KMS-11 (cell line): ENCODE measurements around the gene NREP.

Experiments used
- H2AFZ ChIP-seq: fragments of 200-600 bp; sonication (generic); 2 replicates; pipeline ENCODE4 v1.6.1; 2016; ENCODE audit warnings: antibody characterized with exemption, mixed run types, low read depth
- H3K27ac ChIP-seq: fragments of 200-600 bp; sonication (generic); 2 replicates; pipeline ENCODE4 v1.6.1; 2016; ENCODE audit warnings: mild to moderate bottlenecking, mixed run types
- H3K27me3 ChIP-seq: fragments of 200-600 bp; sonication (generic); 2 replicates; pipeline ENCODE4 v1.6.1; 2017; ENCODE audit warnings: mild to moderate bottlenecking, low read depth, mixed run types, moderate library complexity; ENCODE audit not compliant: insufficient read depth
- H3K36me3 ChIP-seq: fragments of 200-600 bp; sonication (generic); 2 replicates; pipeline ENCODE4 v1.6.1; 2017; ENCODE audit warnings: mild to moderate bottlenecking, mixed run types; ENCODE audit not compliant: insufficient read depth
- H3K4me1 ChIP-seq: fragments of 200-600 bp; sonication (generic); 2 replicates; pipeline ENCODE4 v1.6.1; 2016; ENCODE audit warnings: mild to moderate bottlenecking, low read depth, mixed run types; ENCODE audit not compliant: poor library complexity, severe bottlenecking
- H3K4me2 ChIP-seq: fragments of 200-600 bp; sonication (generic); 2 replicates; pipeline ENCODE4 v1.7.0; 2016; ENCODE audit warnings: mild to moderate bottlenecking, mixed run types
- H3K4me3 ChIP-seq: fragments of 200-600 bp; sonication (generic); IDR thresholded peaks from 2 replicates; pipeline ENCODE4 v1.6.1; 2017; ENCODE audit warnings: low read depth, low read length, mixed read lengths; ENCODE audit not compliant: insufficient read depth
- H3K79me2 ChIP-seq: fragments of 200-600 bp; sonication (generic); 2 replicates; pipeline ENCODE4 v1.6.1; 2016; ENCODE audit warnings: low read depth, mixed run types; ENCODE audit not compliant: insufficient read depth
- H3K9ac ChIP-seq: fragments of 200-600 bp; sonication (generic); 2 replicates; pipeline ENCODE4 v1.6.1; 2016; ENCODE audit warnings: mild to moderate bottlenecking, mixed run types
- H4K20me1 ChIP-seq: fragments of 200-600 bp; sonication (generic); 2 replicates; pipeline ENCODE4 v1.6.1; 2016; ENCODE audit warnings: mild to moderate bottlenecking, mixed run types; ENCODE audit not compliant: insufficient read depth
- CTCF ChIP-seq: fragments of 200-600 bp; sonication (generic); conservative IDR thresholded peaks from 2 replicates; pipeline ENCODE4 v1.6.1; 2017; ENCODE audit warnings: low read depth, mild to moderate bottlenecking, antibody characterized with exemption, low read length, moderate library complexity, mixed read lengths

Gene NREP

GRCh38 chr5:111787006-111787405, 30.0 kb upstream of the NREP start:
- H2AFZ ChIP-seq: no peak overlapping the region
- H3K4me3 ChIP-seq: no peak overlapping the region
- H3K27ac ChIP-seq: no peak overlapping the region
- TF ChIP-seq CTCF: no peak
- H4K20me1 ChIP-seq: no peaks in the 10 kb centered on the region
- no peaks in the 10 kb centered on the region for H3K27me3 ChIP-seq
- no peak overlapping the region for H3K9ac ChIP-seq
- H3K4me1 ChIP-seq: no peaks in the 10 kb centered on the region
- H3K36me3 ChIP-seq: no peaks in the 10 kb centered on the region
- no peak overlapping the region for H3K4me2 ChIP-seq
- H3K79me2 ChIP-seq: no peaks in the 10 kb centered on the region

- no peak for TF ChIP-seq CTCF
- Histone ChIP-seq H3K27ac (no peak overlapping the region), H3K27me3 (no peaks in the 10 kb centered on the region), H3K4me3 (no peak overlapping the region), H3K9ac (no peak overlapping the region), H3K79me2 (no peaks in the 10 kb centered on the region), H3K4me2 (no peak overlapping the region), H4K20me1 (no peaks in the 10 kb centered on the region), H3K4me1 (no peaks in the 10 kb centered on the region), H3K36me3 (no peaks in the 10 kb centered on the region), H2AFZ (no peak overlapping the region)
Measured at GRCh38 chr5:111784491-111785181, 27.6 kb upstream of the NREP start.

- Histone ChIP-seq H3K27ac (no peak overlapping the region), H3K79me2 (no peaks in the 10 kb centered on the region), H2AFZ (no peak overlapping the region), H3K4me3 (no peak overlapping the region), H3K4me2 (no peak overlapping the region), H3K9ac (no peak overlapping the region), H3K36me3 (no peaks in the 10 kb centered on the region), H3K27me3 (no peaks in the 10 kb centered on the region), H4K20me1 (no peaks in the 10 kb centered on the region), H3K4me1 (no peaks in the 10 kb centered on the region)
- TF ChIP-seq CTCF: no peak
Measured at GRCh38 chr5:111783537-111783936, 26.5 kb upstream of the NREP start.

GRCh38 chr5:111782216-111782615, 25.2 kb upstream of the NREP start:
- no peak overlapping the region for H3K4me2 ChIP-seq
- H3K4me3 ChIP-seq: no peak overlapping the region
- no peaks in the 10 kb centered on the region for H3K4me1 ChIP-seq
- no peak overlapping the region for H3K27ac ChIP-seq
- no peaks in the 10 kb centered on the region for H3K36me3 ChIP-seq
- H3K79me2 ChIP-seq: no peaks in the 10 kb centered on the region
- no peaks in the 10 kb centered on the region for H3K27me3 ChIP-seq
- no peaks in the 10 kb centered on the region for H4K20me1 ChIP-seq
- no peak for TF ChIP-seq CTCF
- no peak overlapping the region for H2AFZ ChIP-seq
- H3K9ac ChIP-seq: no peak overlapping the region
